ENCODE results near the gene OPCML.

OPCML gene

GRCh38 chr11:132751516-132752250 is 780.6 kb downstream of the OPCML start:
- peak; percentile 32 for DNase-seq (ENCODE audit: low read depth, low spot score)

- no peak for DNase-seq (ENCODE audit: low read depth, low spot score)
Observed at GRCh38 chr11:132746305-132746704, 786.0 kb downstream of the OPCML start.

GRCh38 chr11:132745306-132745705 is 787.0 kb downstream of the OPCML start:
- DNase-seq (ENCODE audit: low read depth, low spot score) = no peak

GRCh38 chr11:132744771-132745170 is 787.5 kb downstream of the OPCML start:
- no peak for DNase-seq (ENCODE audit: low read depth, low spot score)

- DNase-seq (ENCODE audit: low read depth, low spot score) = no peak
Observed at GRCh38 chr11:132743601-132744000, 788.7 kb downstream of the OPCML start.

- DNase-seq (ENCODE audit: low read depth, low spot score) = no peak
Observed at GRCh38 chr11:132742929-132743328, 789.4 kb downstream of the OPCML start.

- DNase-seq (ENCODE audit: low read depth, low spot score) = peak; percentile 87
Observed at GRCh38 chr11:132734217-132734616, 798.1 kb downstream of the OPCML start.

- no peak for DNase-seq (ENCODE audit: low read depth, low spot score)
Observed at GRCh38 chr11:132728026-132728425, 804.3 kb downstream of the OPCML start.

- no peak for DNase-seq (ENCODE audit: low read depth, low spot score)
Observed at GRCh38 chr11:132721526-132721925, 810.8 kb downstream of the OPCML start.

GRCh38 chr11:132719684-132720083 is 812.6 kb downstream of the OPCML start:
- DNase-seq (ENCODE audit: low read depth, low spot score) = no peak

GRCh38 chr11:132718711-132719671 is 813.3 kb downstream of the OPCML start:
- DNase-seq (ENCODE audit: low read depth, low spot score) = peak; percentile 70

- no peak for DNase-seq (ENCODE audit: low read depth, low spot score)
Observed at GRCh38 chr11:132717824-132718223, 814.5 kb downstream of the OPCML start.

- no peak for DNase-seq (ENCODE audit: low read depth, low spot score)
Observed at GRCh38 chr11:132716037-132716436, 816.3 kb downstream of the OPCML start.

GRCh38 chr11:132714859-132715440 is 817.4 kb downstream of the OPCML start:
- DNase-seq (ENCODE audit: low read depth, low spot score) = peak; percentile 24

- no peak for DNase-seq (ENCODE audit: low read depth, low spot score)
Observed at GRCh38 chr11:132712466-132712865, 819.8 kb downstream of the OPCML start.

- DNase-seq (ENCODE audit: low read depth, low spot score) = no peak
Observed at GRCh38 chr11:132704781-132705375, 827.4 kb downstream of the OPCML start.

- no peak for DNase-seq (ENCODE audit: low read depth, low spot score)
Observed at GRCh38 chr11:132692891-132693290, 839.4 kb downstream of the OPCML start.

GRCh38 chr11:132691848-132692550 is 840.3 kb downstream of the OPCML start:
- DNase-seq (ENCODE audit: low read depth, low spot score) = no peak

GRCh38 chr11:132686886-132687285 is 845.4 kb downstream of the OPCML start:
- no peak for DNase-seq (ENCODE audit: low read depth, low spot score)

- DNase-seq (ENCODE audit: low read depth, low spot score) = peak; percentile 47
Observed at GRCh38 chr11:132685174-132685611, 847.1 kb downstream of the OPCML start.

- DNase-seq (ENCODE audit: low read depth, low spot score) = no peak
Observed at GRCh38 chr11:132683602-132684001, 848.7 kb downstream of the OPCML start.

Data from astrocyte of the hippocampus (primary cell).